Progenitor cell of endocrine pancreas (in vitro differentiated cells): ENCODE measurements around the gene NRP2. TPM values are rescaled to one million over a fixed set of nuclear protein-coding genes. Genes with fewer than 3 reads are reported as not detected.

Source experiments
- DNase-seq: peaks from one replicate; pipeline ENCODE4 v3.0.0; 2021; ENCODE audit warnings: low spot score; ENCODE audit not compliant: unreplicated experiment
- H3K27ac Mint-ChIP-seq: 2 replicates; pipeline ENCODE4 v1.8.0; 2021; ENCODE audit warnings: mild to moderate bottlenecking, moderate library complexity, mixed read lengths
- H3K27me3 Mint-ChIP-seq: 2 replicates; pipeline ENCODE4 v1.8.0; 2021; ENCODE audit warnings: mixed read lengths
- H3K36me3 Mint-ChIP-seq: 2 replicates; pipeline ENCODE4 v1.8.0; 2022; ENCODE audit warnings: mixed read lengths; ENCODE audit not compliant: insufficient read depth
- H3K4me1 Mint-ChIP-seq: 2 replicates; pipeline ENCODE4 v1.8.0; 2021; ENCODE audit warnings: low read depth, mixed read lengths
- H3K4me3 Mint-ChIP-seq: 2 replicates; pipeline ENCODE4 v1.8.0; 2021; ENCODE audit warnings: low read depth, mild to moderate bottlenecking, moderate library complexity, mixed read lengths
- H3K9me3 Mint-ChIP-seq: 2 replicates; pipeline ENCODE4 v1.8.0; 2021; ENCODE audit warnings: low read depth, mixed read lengths
- total RNA-seq: library from RNA; stranded (reverse); gene quantifications from 2 replicates; pipeline ENCODE4 v1.2.1, GENCODE V29; 2021
- TF ChIP-seq, protein P1 (sequence below): fragments of 200-600 bp; sonication (generic); IDR thresholded peaks from one replicate; pipeline ENCODE4 v1.5.0; 2021; ENCODE audit warnings: antibody characterized with exemption, mild to moderate bottlenecking; ENCODE audit not compliant: unreplicated experiment

Gene NRP2
- total RNA-seq, 1 donor from 2014 or later, result 6.3 TPM

GRCh38 chr2:205665791-205666190 is 16.5 kb upstream of the NRP2 start:
- peaks cover 2% of the 10 kb centered on the region for H3K36me3 Mint-ChIP-seq
- H3K9me3 Mint-ChIP-seq, result peaks cover 9% of the 10 kb centered on the region
- no peak for DNase-seq
- peaks cover 3% of the 10 kb centered on the region for H3K4me1 Mint-ChIP-seq
- H3K27ac Mint-ChIP-seq, result no peak overlapping the region
- TF ChIP-seq, protein P1, sequence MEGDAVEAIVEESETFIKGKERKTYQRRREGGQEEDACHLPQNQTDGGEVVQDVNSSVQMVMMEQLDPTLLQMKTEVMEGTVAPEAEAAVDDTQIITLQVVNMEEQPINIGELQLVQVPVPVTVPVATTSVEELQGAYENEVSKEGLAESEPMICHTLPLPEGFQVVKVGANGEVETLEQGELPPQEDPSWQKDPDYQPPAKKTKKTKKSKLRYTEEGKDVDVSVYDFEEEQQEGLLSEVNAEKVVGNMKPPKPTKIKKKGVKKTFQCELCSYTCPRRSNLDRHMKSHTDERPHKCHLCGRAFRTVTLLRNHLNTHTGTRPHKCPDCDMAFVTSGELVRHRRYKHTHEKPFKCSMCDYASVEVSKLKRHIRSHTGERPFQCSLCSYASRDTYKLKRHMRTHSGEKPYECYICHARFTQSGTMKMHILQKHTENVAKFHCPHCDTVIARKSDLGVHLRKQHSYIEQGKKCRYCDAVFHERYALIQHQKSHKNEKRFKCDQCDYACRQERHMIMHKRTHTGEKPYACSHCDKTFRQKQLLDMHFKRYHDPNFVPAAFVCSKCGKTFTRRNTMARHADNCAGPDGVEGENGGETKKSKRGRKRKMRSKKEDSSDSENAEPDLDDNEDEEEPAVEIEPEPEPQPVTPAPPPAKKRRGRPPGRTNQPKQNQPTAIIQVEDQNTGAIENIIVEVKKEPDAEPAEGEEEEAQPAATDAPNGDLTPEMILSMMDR, result no peak
- H3K27me3 Mint-ChIP-seq, result peaks cover 3% of the 10 kb centered on the region
- H3K4me3 Mint-ChIP-seq, result no peak overlapping the region

DNA sequence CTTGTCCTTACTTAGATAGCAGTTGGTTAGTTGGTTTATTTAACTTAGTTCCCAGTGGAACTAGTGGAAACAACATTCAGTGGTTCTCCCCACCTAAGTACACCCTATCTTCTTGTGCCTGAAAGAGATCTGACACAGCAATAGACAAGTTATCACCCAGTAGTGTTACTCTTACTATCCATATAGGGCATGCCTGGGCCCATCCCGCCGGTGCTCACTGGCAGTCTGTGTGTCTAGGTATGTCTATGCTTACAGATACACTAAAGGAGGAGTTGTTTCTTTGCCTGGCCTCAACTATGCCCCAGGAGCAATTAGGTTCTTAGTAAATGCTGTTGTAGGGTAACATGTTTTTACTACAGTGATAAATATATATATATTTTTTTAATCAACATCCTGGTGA is 12.0 kb upstream of the NRP2 start:
- Mint-ChIP-seq H3K27me3 (no peaks in the 10 kb centered on the region), H3K36me3 (peaks cover 2% of the 10 kb centered on the region), H3K4me3 (no peak overlapping the region), H3K4me1 (peaks cover 6% of the 10 kb centered on the region), H3K9me3 (peaks cover 9% of the 10 kb centered on the region), H3K27ac (no peak overlapping the region)
- no peak for DNase-seq
- TF ChIP-seq, protein P1, result no peak

GRCh38 chr2:205673312-205673711 is 9.0 kb upstream of the NRP2 start:
- no peak for DNase-seq
- no peak overlapping the region for H3K27ac Mint-ChIP-seq
- H3K36me3 Mint-ChIP-seq, result no peaks in the 10 kb centered on the region
- H3K9me3 Mint-ChIP-seq, result no peaks in the 10 kb centered on the region
- no peak overlapping the region for H3K4me3 Mint-ChIP-seq
- H3K27me3 Mint-ChIP-seq, result peaks cover 13% of the 10 kb centered on the region
- TF ChIP-seq, protein P1, result no peak
- H3K4me1 Mint-ChIP-seq, result peaks cover 9% of the 10 kb centered on the region

DNA sequence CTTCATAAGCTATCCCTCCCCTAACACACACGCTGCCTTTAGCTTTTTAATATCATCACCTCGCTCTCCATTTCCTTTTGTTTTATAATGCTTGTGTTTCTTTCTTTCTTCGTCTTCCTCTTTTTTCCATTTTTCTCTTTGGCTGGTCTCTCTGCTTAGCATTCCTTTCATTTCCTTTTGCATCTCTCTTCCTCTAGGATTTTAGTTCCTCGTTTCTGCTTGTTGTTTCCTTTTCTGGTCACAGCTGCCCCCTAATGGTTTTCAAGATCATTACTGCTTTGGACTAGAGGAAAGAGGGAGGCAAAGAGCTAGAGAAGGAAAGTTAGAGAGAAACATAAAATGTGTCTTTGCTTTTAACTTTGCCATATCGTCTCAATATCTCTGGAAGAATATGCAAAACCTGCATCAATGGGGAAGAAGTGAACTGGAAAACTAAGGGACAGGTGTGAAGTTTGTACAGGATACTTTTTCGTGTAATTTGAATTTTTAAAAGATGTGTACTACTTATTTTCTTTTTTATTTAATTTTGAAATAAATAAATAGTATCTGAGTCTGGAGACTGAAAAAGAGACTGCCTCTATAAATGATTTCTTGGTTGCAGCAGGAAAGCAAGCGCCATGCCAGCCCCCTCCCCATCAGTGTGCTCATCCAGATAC is 6.3 kb upstream of the NRP2 start:
- no peak overlapping the region for H3K27ac Mint-ChIP-seq
- H3K4me1 Mint-ChIP-seq, result peaks cover 24% of the 10 kb centered on the region
- no peak for DNase-seq
- no peaks in the 10 kb centered on the region for H3K36me3 Mint-ChIP-seq
- H3K9me3 Mint-ChIP-seq, result no peaks in the 10 kb centered on the region
- H3K4me3 Mint-ChIP-seq, result no peak overlapping the region
- TF ChIP-seq, protein P1, result peak; percentile 84
- peaks cover 29% of the 10 kb centered on the region for H3K27me3 Mint-ChIP-seq

GRCh38 chr2:205678541-205679142 is 3.7 kb upstream of the NRP2 start:
- H3K27me3 Mint-ChIP-seq, result peaks cover 45% of the 10 kb centered on the region
- TF ChIP-seq, protein P1, result no peak
- no peaks in the 10 kb centered on the region for H3K9me3 Mint-ChIP-seq
- H3K36me3 Mint-ChIP-seq, result no peaks in the 10 kb centered on the region
- H3K4me1 Mint-ChIP-seq, result peaks cover 32% of the 10 kb centered on the region
- H3K27ac Mint-ChIP-seq, result no peak overlapping the region
- no peak for DNase-seq
- H3K4me3 Mint-ChIP-seq, result no peak overlapping the region
